SK-N-SH treated with all-trans-retinoic acid at 6 μM for 48 hours (cell line): ENCODE results near the gene FAM98A.

Experiments
- CREB5 ChIP-seq: fragments of 250-450 bp; sonication (Bioruptor Pico); IDR thresholded peaks from 2 replicates; pipeline ENCODE4 v1.5.1; 2020; ENCODE audit warnings: low read depth, mild to moderate bottlenecking, moderate library complexity
- ESRRG ChIP-seq: fragments of 250-450 bp; sonication (Bioruptor Pico); IDR thresholded peaks from 2 replicates; pipeline ENCODE4 v1.6.1; 2021; ENCODE audit warnings: mild to moderate bottlenecking
- GLIS3 ChIP-seq: fragments of 250-450 bp; sonication (Bioruptor Pico); IDR thresholded peaks from 2 replicates; pipeline ENCODE4 v1.5.0; 2020; ENCODE audit warnings: mild to moderate bottlenecking, moderate library complexity
- ZFP3 ChIP-seq: fragments of 250-450 bp; sonication (Bioruptor Pico); IDR thresholded peaks from 2 replicates; pipeline ENCODE4 v1.5.0; 2020; ENCODE audit warnings: mild to moderate bottlenecking, moderate library complexity
- ZNF70 ChIP-seq: fragments of 450-650 bp; formaldehyde crosslinking; IDR thresholded peaks from 2 replicates; pipeline ENCODE4 v1.5.0; 2020; ENCODE audit warnings: mild to moderate bottlenecking, moderate library complexity

- TF ChIP-seq GLIS3 (CRISPR knock-in tag): no peak
- TF ChIP-seq ZFP3 (CRISPR knock-in tag): no peak
- no peak for TF ChIP-seq CREB5 (CRISPR knock-in tag)
- no peak for TF ChIP-seq ZNF70 (CRISPR knock-in tag)
- TF ChIP-seq ESRRG (CRISPR knock-in tag): no peak
Observed at GRCh38 chr2:33570681-33571080, 28.4 kb downstream of the FAM98A start.
